ENCODE data around the gene DPEP1.

Gene DPEP1

DNA sequence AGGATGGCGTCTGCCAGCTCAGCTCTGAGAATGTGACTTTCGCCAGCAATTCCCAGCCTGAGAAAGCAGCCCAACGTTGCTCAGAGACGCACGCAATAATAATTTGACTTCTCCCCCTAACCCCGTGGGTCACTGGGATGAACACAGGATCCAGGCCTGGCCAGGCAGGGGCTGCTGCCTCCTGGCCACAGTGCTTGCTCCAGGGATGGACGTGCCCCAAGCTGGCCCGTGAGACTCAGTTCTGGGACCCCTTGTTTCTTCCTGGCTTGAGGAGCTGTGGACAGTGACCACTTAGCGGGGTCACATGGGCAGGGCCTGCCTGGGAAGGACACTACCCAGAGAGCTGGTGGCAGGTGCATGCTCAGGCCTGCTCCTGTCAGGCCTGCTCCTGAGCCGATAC, 13.5 kb upstream of the DPEP1 start:
- H3K27ac ChIP-seq (ENCODE audit: low read length), result no peak overlapping the region
- no peaks in the 10 kb centered on the region for H3K79me2 ChIP-seq (ENCODE audit: low read length)
- H3K9me3 ChIP-seq (ENCODE audit: insufficient read depth, low read length), result no peaks in the 10 kb centered on the region
- H3K36me3 ChIP-seq (replicated peaks; ENCODE audit: low read depth, low read length), result no peaks in the 10 kb centered on the region
- TF ChIP-seq CTCF (IDR thresholded peaks at IDR 0.05; ENCODE audit: low read depth, low read length) (no peak), EZH2phosphoT487 (IDR thresholded peaks at IDR 0.05; ENCODE audit: low read depth) (no peak)
- no peak overlapping the region for H3K9ac ChIP-seq (ENCODE audit: low read length)
- H3K27me3 ChIP-seq (ENCODE audit: low read depth, low read length), result no peaks in the 10 kb centered on the region
- no peak overlapping the region for H3K4me3 ChIP-seq (ENCODE audit: low read length)
- no peaks in the 10 kb centered on the region for H4K20me1 ChIP-seq (ENCODE audit: insufficient read depth, low read length)
- H3K4me1 ChIP-seq (ENCODE audit: low read length), result peaks cover 3% of the 10 kb centered on the region; the same call in 1 of the 2 replicates
- no peak overlapping the region; the same call in 1 of the 2 replicates for H2AFZ ChIP-seq (ENCODE audit: low read depth, low read length)
- no peak overlapping the region for H3K4me2 ChIP-seq (ENCODE audit: low read length)

GRCh38 chr16:89600427-89600826, 13.0 kb upstream of the DPEP1 start:
- Histone ChIP-seq H3K36me3 (replicated peaks; ENCODE audit: low read depth, low read length) (no peaks in the 10 kb centered on the region), H2AFZ (ENCODE audit: low read depth, low read length) (no peak overlapping the region; the same call in 1 of the 2 replicates), H3K27ac (ENCODE audit: low read length) (no peak overlapping the region), H3K27me3 (ENCODE audit: low read depth, low read length) (no peaks in the 10 kb centered on the region), H3K9me3 (ENCODE audit: insufficient read depth, low read length) (no peaks in the 10 kb centered on the region), H3K4me1 (ENCODE audit: low read length) (peaks cover 3% of the 10 kb centered on the region; the same call in 1 of the 2 replicates), H3K9ac (ENCODE audit: low read length) (no peak overlapping the region), H3K79me2 (ENCODE audit: low read length) (no peaks in the 10 kb centered on the region), H3K4me2 (ENCODE audit: low read length) (no peak overlapping the region), H3K4me3 (ENCODE audit: low read length) (no peak overlapping the region), H4K20me1 (ENCODE audit: insufficient read depth, low read length) (no peaks in the 10 kb centered on the region)
- TF ChIP-seq EZH2phosphoT487 (IDR thresholded peaks at IDR 0.05; ENCODE audit: low read depth), result no peak
- TF ChIP-seq CTCF (IDR thresholded peaks at IDR 0.05; ENCODE audit: low read depth, low read length), result no peak

DNA sequence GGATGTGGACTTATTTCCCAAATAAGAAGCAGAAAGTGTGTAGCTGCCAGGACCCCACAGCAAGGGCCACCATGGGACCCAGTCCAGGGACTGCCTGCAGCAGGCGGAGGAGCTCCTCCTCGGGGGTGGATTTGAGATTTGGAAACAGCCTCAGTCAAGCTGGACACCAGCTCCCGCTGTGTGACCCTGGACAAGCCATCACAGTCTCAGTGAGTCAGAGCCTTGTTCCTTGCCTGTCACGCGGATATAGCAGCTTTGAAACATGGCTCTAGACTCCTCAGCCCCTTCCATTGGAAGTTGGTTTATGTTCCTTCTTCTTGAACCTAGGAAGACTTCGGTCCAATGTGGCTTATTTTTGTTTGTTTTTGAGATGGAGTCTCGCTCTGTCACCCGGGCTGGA, 12.5 kb upstream of the DPEP1 start:
- no peak overlapping the region for H3K27ac ChIP-seq (ENCODE audit: low read length)
- no peaks in the 10 kb centered on the region for H4K20me1 ChIP-seq (ENCODE audit: insufficient read depth, low read length)
- no peak overlapping the region for H3K9ac ChIP-seq (ENCODE audit: low read length)
- H3K27me3 ChIP-seq (ENCODE audit: low read depth, low read length), result no peaks in the 10 kb centered on the region
- no peaks in the 10 kb centered on the region for H3K9me3 ChIP-seq (ENCODE audit: insufficient read depth, low read length)
- no peaks in the 10 kb centered on the region for H3K36me3 ChIP-seq (replicated peaks; ENCODE audit: low read depth, low read length)
- no peak overlapping the region for H2AFZ ChIP-seq (ENCODE audit: low read depth, low read length)
- H3K4me1 ChIP-seq (ENCODE audit: low read length), result peaks cover 3% of the 10 kb centered on the region; the same call in 1 of the 2 replicates
- no peak for TF ChIP-seq EZH2phosphoT487 (IDR thresholded peaks at IDR 0.05; ENCODE audit: low read depth)
- no peak for TF ChIP-seq CTCF (IDR thresholded peaks at IDR 0.05; ENCODE audit: low read depth, low read length)
- no peak overlapping the region for H3K4me2 ChIP-seq (ENCODE audit: low read length)
- H3K4me3 ChIP-seq (ENCODE audit: low read length), result no peak overlapping the region
- no peaks in the 10 kb centered on the region for H3K79me2 ChIP-seq (ENCODE audit: low read length)

DNA sequence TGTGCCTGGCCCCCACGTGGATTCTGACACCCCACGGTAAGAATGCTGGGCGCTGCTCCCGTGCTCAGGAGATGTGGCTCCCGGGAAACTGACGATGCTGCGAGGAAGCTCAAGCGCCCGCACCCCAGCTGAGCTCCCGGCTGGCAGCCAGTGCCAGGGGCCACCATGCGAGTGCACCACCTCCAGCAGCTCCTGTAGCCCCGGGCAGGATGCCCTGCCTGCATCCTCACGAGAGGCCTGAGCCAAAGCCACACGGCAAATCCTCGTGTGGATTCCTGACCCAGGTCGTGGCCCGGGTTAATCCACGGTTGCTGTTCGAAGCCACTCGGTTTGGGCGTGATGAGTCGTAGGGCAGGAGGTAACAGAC, 11.6 kb upstream of the DPEP1 start:
- TF ChIP-seq EZH2phosphoT487 (IDR thresholded peaks at IDR 0.05; ENCODE audit: low read depth) (no peak), CTCF (IDR thresholded peaks at IDR 0.05; ENCODE audit: low read depth, low read length) (no peak)
- Histone ChIP-seq H3K4me2 (ENCODE audit: low read length) (no peak overlapping the region), H3K27ac (ENCODE audit: low read length) (no peak overlapping the region), H3K36me3 (replicated peaks; ENCODE audit: low read depth, low read length) (no peaks in the 10 kb centered on the region), H3K4me3 (ENCODE audit: low read length) (no peak overlapping the region), H4K20me1 (ENCODE audit: insufficient read depth, low read length) (no peaks in the 10 kb centered on the region), H3K9ac (ENCODE audit: low read length) (no peak overlapping the region), H2AFZ (ENCODE audit: low read depth, low read length) (no peak overlapping the region), H3K4me1 (ENCODE audit: low read length) (peaks cover 3% of the 10 kb centered on the region; the same call in 1 of the 2 replicates), H3K79me2 (ENCODE audit: low read length) (no peaks in the 10 kb centered on the region), H3K27me3 (ENCODE audit: low read depth, low read length) (no peaks in the 10 kb centered on the region), H3K9me3 (ENCODE audit: insufficient read depth, low read length) (no peaks in the 10 kb centered on the region)
